Measurements from ENCODE around the gene EME1. TPM values are rescaled to one million over a fixed set of nuclear protein-coding genes. Genes with fewer than 3 reads are reported as not detected.

The EME1 gene
- total RNA-seq, 1 donor from 2014 or later = 0.35 TPM

DNA sequence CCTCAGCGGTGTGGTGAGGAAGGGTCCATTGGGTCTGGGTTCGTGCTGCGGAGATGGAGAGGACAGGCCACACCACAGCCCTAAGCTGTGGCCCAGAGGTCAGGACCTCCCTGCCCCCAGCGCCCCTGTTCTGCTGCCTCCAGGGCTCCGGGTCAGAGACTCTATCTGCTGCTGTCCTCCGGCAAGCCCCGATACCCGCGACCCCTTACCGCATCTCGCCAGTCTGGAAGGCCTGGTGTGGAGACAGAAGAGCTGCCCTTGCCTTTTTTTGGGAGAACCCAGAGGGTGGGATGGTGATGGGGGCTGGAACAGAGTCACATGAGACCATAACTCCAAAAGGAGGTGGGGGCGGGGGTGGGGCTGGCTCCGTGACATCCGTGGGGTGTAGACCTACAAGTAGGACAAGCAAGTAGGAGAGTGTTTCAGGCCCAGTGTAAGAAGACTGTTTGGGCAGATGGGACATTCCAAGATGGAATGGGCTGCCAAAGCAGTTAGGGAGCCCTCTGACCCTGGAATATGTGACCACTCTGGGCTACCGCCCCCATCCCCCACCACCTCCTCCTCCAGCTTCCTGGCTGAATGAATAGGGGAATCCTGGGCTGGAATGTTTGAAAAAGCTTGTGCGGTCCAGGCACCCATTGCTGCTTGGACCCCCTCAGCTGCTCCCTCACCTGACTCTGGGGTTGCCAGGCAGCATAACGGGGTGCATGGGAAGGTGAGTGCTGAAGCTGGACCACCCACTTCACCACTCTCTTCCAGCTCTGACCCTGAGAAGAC, 25.7 kb upstream of the EME1 start:
- DNase-seq (ENCODE audit: low spot score) = no peak
- intact Hi-C loops (cut with DNase I) = no loop called here

DNA sequence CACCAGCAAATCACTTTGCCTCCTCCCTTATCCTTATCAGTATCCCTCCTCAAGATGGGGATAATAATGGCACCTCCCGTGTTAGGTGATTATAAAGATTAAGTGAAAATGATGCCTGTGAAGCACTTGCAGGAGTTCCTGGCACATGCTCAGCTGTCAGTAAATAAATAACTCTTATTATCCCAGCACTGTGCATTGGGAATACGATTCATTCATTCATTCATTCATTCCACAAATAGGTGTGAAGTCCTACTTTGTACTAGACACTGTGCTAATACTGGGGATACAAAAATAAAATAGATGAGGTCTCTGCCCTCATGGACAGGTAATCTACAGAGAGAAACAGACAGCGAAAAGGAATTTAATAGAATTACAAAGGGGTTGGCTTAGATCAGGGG, 25.1 kb upstream of the EME1 start:
- intact Hi-C loops (cut with DNase I) = no loop called here

DNA sequence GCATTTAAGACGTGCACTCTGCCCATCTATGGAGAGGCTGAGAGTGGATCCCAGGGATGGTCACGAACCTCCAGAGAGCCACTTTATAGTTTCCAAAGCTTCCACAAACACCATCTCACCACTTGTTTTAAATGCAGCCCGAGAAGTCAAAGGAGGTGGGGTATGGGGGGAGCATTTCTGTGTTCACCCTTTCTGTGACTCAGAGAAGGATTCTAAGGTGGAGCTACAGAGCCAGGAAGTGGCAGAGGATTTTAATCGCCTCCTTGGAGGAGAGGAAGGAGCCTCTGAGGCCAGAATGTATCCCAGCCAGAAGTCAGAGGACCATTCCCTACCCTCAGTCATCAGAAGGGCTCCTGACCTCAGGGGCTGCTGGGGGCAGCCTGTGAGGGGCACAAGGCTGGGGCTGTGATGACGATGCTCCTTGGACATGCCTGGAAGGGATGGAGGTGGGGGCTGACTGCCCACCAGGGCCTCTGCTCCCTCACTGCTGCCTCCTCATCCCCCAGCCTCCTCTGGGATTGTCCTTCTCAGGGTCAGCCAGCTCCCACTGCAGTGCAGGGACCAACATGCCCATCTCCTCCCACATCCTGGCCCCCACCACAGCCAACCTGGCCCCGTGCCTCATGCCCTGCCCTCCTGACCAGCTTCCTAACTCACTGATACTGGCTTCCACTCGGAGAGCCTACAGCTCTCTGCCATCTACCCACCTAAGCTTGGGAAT, 24.3 kb upstream of the EME1 start:
- intact Hi-C loops (cut with DNase I) = no loop called here
- no peak for DNase-seq (ENCODE audit: low spot score)

More for the DNA sequence above, 25.1 kb upstream of the EME1 start:
- DNase-seq (ENCODE audit: low spot score) = no peak

DNA sequence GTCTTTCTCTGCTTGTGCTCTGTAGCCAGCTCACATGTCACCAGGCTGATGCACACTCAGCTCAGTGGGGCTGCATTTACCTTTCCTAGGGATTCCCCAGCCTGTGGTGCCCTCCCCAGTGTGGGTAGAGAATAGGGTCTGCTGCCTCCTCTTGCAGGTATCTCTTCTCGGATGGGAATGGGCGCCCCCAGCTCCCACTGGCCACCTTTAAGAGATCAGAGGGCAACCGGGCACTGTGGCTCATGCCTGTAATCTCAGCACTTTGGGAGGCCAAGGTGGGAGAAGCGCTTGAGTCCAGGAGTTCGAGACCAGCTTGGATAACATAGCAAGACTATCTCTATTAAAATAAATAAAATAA, 23.8 kb upstream of the EME1 start:
- intact Hi-C loops (cut with DNase I) = no loop called here
- DNase-seq (ENCODE audit: low spot score) = no peak

DNA sequence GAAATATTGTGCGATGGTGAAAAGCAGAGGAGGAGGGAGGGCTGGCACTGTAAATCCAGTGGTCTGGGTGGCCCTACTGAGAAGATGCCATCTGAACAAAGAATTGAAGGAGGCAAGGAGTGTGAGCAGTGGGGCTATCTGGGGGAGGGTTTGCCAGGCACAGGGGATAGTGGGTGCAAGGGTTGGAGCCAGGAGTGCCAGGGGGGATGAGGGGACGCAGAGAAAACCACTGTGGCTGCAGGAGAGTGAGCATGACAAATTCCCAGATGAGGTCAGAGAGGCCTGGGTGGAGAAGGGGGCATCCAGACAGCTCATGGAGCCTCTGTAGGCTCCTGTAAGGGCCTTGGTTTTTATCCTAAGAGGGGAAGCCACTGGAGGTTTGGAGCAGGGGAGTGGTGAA, 22.3 kb upstream of the EME1 start:
- DNase-seq (ENCODE audit: low spot score) = no peak
- intact Hi-C loops (cut with DNase I) = no loop called here

DNA sequence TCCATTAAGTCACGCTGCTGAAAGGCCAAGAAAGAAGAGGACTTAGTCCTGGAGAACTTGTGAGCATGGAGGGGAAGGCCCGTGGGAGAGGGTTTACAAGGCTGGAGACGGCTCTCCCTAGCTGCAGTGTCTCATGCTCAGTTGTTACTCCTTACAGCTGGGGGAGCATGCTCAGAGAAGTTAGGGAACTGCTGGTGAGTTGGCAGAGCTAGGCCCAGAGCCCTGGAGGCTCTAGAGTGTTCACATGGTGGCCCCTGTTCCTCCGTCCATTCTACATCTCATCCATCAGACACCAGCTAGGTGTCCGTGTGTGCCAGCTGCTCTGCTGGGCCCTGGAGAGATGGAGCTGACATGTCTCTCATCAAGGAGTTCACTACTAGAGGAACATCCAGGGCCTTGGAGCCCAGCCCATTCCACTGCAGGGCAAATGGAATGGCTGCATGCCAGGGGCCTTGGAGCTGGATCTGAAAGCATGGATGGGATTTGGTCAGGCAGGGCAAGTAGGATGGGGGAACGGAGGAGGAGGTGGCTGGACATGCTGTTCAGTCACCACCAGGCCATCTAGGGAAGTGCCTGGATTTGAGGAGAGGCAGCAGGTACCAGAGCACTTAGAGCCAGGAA, 20.8 kb upstream of the EME1 start:
- DNase-seq (ENCODE audit: low spot score) = no peak
- intact Hi-C loops (cut with DNase I) = no loop called here

DNA sequence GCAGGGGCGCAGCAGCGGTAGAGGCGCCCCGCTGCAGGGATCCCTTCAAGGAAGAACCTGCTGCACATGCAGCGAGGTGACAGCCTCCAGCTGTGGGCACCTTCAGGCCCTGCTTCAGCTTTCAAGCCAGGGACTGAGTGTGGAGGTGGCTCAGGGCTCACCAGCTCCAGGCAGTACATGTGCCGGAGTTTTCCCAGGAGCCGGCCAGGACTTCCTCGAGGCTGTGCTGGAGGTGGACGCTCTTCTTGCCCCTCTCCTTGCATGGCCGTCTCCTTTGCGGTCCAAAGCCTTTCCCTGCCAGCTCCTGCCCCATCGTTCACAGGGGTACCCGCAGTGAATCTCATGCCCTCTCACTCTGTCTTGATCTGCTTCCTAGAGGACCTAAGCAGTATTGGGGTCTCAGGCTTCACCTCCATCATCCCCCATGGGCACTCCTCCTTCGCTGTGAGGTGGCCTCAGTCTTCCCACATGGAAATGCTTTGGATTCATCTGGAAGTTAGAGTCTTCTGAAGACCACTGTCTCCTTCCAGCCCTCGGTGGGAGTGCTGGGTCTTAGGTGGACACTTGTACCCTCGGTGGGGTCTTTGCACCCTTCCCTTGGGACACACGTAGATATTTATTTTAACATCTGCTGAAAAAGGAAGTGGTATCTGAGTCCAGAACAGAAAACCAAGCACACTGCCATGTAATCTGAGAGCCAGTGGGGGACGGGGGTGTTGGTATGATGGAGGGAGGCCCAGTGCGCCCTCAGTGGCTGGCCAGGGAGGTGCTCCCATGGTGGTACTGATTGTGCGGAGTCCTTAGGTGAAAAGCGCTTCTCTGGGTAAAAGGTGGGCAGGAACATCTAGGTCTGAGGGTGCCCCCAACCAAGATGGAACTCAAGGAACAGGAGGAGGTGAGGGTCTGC, 20.1 kb upstream of the EME1 start:
- intact Hi-C loops (cut with DNase I) = no loop called here
- DNase-seq (ENCODE audit: low spot score) = no peak

DNA sequence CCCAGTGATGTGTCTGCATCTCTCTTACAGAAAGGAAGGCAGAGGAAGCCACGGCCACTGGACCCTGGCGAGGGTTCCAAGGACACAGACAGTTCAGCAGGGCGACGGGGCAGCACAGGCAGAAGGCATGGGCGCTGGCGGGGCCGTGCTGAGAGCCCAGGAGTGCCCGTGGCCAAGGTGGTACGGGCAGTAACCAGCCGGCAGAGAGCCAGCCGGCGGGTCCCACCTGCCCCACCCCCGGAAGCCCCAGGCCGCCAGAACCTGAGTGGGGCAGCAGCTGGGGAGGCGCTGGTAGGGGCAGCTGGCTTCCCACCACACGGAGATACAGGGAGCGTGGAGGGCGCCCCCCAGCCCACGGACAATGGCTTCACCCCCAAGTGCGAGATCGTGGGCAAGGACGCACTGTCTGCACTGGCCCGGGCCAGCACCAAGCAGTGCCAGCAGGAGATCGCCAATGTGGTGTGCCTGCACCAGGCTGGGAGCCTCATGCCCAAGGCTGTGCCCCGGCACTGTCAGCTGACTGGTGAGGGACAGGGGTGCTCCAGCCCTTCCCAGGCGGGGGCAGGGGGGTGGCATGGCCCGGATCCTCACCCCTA, 19.3 kb upstream of the EME1 start:
- DNase-seq (ENCODE audit: low spot score) = no peak
- intact Hi-C loops (cut with DNase I) = no loop called here

DNA sequence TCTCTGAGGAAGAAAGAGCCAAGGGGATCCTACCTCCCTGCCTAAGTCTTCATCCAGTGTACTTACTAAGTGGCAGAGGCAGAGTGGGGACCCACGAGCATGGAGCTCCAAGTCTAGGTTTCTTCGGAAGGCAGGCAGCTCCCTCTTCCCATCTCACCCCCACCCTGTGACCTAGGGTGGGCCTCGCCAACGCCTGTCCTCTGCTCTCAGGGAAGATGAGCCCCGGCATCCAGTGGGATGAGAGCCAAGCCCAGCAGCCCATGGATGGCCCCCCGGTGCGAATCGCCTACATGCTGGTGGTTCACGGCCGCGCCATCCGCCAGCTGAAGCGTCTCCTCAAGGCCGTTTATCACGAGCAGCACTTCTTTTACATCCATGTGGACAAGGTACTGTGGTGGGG, 18.8 kb upstream of the EME1 start:
- intact Hi-C loops (cut with DNase I) = no loop called here
- DNase-seq (ENCODE audit: low spot score) = no peak

DNA sequence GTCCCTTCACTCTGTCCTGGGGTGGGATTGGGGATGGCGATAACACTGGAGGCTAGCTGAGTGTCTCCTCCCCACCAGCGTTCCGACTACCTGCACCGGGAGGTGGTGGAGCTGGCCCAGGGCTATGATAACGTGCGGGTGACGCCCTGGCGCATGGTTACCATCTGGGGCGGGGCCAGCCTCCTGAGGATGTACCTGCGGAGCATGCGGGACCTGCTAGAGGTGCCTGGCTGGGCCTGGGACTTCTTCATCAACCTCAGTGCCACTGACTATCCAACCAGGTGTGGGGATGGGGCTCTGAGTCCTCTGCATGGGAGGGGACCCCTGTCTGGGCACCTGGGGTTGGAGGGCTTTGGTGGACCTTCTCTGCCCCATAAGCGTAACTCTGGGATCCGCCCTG, 18.3 kb upstream of the EME1 start:
- no peak for DNase-seq (ENCODE audit: low spot score)
- intact Hi-C loops (cut with DNase I) = no loop called here

DNA sequence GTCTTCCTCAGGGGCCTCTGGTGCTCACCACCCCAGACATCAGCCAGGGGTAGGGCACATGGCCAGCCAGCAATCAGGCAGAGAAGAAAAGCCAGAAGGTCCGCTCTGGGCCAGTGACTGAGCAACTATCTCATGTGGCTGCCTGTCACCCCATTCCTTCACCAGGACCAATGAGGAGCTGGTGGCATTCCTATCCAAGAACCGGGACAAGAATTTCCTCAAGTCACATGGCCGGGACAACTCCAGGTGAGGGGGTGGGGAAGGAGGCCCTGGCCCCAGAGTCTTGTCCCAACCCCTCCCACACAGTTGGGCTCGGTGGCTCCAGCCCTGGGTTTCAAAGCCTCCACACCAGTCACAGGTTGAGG, 17.7 kb upstream of the EME1 start:
- DNase-seq (ENCODE audit: low spot score) = no peak
- intact Hi-C loops (cut with DNase I) = no loop called here

DNA sequence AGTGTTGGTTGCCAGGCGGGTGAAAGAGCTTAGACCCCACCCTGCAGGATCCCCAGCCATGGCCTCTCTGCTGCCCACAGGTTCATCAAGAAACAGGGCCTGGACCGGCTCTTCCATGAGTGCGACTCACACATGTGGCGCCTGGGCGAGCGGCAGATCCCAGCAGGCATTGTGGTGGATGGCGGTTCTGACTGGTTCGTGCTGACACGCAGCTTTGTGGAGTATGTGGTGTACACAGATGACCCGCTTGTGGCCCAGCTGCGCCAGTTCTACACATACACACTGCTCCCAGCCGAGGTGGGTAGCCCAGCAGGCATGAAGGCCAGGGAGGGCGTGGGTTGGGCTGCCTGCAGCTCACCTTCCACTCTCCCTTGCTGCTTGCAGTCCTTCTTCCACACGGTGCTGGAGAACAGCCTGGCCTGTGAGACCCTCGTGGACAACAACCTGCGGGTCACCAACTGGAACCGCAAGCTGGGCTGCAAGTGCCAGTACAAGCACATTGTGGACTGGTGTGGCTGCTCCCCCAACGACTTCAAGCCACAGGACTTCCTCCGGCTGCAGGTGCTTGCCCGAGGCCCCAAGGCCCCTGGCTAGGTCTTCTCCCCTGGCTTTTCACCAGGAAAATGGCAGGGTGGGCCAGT, 17.2 kb upstream of the EME1 start:
- intact Hi-C loops (cut with DNase I) = no loop called here
- DNase-seq (ENCODE audit: low spot score) = no peak

DNA sequence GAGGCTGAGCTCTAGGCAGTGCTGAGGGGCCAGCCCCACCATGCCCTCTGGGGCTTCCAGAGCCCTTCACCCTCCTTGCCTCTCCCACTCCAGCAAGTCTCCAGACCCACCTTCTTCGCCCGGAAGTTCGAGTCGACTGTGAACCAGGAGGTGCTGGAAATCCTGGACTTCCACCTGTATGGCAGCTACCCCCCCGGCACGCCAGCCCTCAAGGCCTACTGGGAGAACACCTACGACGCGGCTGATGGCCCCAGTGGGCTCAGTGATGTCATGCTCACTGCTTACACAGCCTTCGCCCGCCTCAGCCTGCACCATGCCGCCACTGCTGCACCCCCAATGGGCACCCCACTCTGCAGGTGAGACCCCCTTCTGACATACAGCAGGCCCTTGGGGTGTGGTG, 16.6 kb upstream of the EME1 start:
- intact Hi-C loops (cut with DNase I) = no loop called here
- no peak for DNase-seq (ENCODE audit: low spot score)

DNA sequence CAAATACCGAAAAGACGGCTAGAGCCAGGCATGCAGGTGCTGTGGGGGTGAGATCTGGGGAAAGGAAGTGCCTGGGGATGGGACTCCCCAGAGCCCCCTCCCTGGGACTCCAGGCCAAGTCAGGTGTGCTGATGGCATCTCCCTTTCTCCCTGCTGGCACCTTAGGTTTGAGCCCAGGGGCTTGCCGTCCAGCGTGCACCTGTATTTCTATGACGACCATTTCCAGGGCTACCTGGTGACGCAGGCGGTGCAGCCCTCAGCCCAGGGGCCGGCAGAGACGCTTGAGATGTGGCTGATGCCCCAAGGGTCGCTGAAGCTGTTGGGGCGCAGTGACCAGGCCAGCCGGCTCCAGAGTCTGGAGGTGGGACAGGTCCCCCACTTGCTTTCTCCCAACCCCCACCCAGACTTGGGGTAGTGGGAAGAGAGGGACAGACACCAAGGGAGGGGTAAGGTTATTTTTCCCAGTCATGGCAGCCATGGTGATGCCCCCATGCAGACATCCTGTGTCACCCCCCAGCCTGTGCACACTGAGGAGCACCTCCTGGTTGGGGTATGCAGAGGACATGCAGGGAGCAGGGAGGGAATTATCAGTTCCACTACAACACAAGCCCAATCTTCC, 16.0 kb upstream of the EME1 start:
- intact Hi-C loops (cut with DNase I) = no loop called here
- DNase-seq (ENCODE audit: low spot score) = peak; percentile 44

DNA sequence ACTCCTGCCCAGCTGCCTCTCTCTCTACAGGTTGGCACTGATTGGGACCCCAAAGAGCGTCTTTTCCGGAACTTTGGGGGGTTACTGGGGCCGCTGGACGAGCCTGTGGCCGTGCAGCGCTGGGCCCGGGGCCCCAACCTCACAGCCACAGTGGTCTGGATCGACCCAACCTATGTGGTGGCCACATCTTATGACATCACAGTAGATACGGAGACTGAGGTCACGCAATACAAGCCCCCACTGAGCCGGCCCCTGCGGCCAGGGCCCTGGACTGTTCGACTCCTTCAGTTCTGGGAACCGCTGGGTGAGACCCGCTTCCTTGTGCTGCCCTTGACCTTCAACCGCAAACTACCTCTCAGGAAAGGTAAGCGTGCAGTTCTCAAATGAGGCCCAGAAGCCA, 14.9 kb upstream of the EME1 start:
- intact Hi-C loops (cut with DNase I) = no loop called here
- DNase-seq (ENCODE audit: low spot score) = peak; percentile 56

DNA sequence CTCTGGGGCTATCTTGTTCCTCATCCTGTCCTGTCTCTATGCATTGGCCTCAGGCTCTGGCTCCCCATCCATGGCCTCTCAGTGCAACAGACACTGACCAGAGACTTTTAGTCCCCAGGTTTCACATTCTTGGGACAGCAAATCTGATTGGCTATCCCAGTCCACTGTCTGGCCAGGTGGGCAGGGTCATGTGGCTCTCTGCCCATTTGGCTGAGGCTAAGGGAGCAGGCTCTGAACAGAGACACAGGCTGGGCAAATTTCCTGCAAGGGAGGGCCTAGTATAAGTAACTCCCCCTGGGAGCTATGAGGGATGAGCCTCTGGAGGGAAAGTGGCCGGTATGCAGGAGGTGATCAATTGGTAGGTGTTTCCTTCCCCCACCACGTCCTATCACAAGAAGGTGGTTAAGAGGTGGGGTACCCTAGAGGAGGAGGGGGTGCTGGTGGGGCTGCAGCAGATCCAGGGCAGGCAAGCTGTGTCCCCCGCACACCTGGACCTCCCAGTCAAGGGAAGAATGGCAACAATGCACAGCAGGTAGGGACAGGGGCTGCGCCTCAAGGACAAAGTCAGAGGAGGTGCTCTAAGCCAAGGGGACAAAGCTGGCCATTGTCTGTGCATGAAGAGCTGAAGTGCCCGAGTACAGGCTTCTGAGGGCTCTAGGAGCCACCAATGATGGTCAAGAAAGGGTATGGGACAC, 13.9 kb upstream of the EME1 start:
- intact Hi-C loops (cut with DNase I) = no loop called here
- DNase-seq (ENCODE audit: low spot score) = peak; percentile 60

DNA sequence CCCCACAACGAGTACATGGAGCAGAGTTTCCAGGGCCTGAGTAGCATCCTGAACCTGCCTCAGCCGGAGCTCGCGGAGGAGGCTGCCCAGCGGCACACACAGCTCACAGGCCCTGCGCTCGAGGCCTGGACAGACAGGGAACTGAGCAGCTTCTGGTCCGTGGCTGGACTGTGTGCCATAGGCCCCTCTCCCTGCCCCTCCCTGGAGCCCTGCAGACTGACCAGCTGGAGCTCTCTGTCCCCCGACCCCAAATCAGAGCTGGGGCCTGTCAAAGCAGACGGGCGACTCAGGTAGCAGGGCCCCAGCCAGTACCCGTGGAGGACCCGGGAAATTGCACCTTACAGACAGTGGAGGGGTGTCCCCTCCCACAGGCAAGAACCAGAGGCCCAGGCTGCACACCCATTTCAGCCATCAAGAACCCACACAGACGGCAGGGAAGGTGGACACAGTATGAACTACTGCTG, 13.0 kb upstream of the EME1 start:
- intact Hi-C loops (cut with DNase I) = no loop called here
- peak; percentile 66 for DNase-seq (ENCODE audit: low spot score)

DNA sequence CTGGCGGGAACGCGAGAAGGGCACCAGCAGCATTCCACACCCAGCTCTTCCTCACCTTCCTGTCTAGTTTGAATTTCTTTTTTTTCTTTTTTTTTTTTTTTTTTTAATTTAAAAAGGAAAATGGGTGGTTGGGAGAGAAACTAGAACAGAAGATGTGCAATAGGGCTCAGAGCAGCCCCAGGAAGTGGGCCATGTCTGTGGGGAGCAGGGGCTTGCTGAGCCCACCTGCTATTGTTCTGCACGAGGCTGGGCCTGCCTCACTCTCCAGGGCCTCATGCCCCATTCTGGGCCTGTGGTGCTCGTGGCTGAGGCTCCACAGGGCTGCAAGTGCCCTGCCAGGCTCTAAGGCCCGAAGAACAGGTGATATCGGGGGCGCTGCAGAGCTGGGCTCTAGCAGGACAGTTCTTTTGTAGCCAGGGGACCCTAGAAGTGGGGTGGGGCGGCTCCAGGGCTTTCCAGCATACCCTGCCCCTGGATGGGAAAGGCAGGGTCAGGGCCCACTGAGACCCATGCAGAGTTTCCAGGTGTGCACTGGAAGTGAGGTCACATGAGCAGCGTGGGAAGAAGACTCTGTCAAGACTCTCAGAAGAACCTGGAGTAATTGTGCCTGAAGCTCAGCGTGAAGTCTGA, 12.4 kb upstream of the EME1 start:
- intact Hi-C loops (cut with DNase I) = no loop called here
- peak; percentile 50 for DNase-seq (ENCODE audit: low spot score)
